CD4-positive, alpha-beta T cell treated with Interleukin-6 for 4 hours (primary cell): ENCODE results near the gene ACSBG1.

Source experiments
- DNase-seq: peaks from one replicate; pipeline ENCODE4 v3.0.0-alpha.2; 2020; ENCODE audit warnings: mixed read lengths

The ACSBG1 gene

DNA sequence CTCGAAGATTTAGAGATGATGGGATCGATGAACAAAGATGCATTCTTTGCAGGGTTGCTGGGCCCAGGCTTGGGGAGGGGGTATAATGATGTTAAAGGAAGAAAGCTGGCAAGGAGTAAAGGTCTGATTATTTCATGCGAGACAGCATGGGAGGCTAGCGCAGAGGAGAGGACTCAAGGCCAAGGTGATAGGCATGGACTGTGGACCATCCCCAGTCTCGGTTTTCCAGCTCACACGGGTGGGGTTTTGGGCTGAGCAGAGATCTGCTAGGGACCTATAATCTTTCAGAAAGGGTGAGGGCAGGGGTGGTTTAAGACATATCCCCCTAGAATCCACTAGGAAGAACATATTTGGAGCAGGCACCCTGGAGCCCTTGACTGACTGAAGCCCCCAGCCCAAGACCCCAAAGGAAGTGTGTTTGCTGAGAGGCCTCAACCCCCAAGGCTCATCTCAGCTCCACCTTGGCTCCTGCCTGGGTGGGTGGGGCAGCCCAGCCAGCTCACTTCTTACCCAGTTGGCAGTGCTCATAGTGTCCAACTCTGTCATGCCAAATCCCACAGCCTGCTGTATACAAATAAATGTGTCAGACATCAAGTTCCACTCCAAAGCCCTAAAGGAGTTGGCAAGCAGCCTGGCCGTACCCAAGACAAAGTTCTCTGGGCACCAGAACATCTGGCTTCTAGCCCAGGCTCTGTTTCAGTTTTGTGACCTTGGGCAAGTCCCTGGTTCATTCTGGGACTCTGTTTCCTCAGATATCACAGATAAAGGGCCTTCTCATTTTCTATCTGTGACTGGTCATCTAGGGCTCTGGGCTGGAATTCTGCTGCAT, 17.9 kb downstream of the ACSBG1 start:
- no peak for DNase-seq

DNA sequence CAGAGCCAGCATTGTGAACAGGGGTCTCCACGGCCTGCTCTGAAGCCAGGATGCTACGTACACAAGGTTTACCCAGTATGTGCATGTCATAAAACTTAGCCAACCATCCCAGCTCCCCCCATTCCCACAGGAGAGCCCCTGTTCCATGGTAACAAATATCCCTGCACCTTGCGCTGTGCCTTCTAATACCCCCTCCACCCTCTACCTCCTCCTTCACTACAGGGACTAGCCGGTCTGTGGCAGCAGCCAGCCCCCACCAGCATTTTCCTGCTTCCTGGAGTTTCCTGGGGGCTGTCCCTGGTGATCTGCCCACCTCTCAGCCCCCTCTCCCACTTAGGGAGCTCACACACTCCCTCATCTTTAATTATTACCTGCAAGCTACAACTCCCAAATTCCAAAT, 20.4 kb downstream of the ACSBG1 start:
- DNase-seq = no peak

DNA sequence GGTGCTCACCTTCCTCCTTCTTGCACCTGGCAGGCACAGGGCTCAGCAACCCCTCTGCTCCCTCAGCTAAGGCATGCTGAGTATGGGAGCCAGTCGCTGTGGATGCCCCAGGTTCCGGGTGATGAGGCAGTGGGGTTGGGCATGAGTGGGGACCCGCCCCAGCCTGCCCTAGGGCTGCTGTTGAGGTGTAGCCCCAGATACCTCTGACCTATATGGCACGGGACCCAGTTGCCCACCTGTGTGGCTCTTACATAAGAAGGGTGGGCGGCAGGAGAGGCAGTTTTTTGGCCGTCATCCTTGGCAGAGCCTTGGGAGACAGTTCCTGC, 21.0 kb downstream of the ACSBG1 start:
- DNase-seq = no peak

DNA sequence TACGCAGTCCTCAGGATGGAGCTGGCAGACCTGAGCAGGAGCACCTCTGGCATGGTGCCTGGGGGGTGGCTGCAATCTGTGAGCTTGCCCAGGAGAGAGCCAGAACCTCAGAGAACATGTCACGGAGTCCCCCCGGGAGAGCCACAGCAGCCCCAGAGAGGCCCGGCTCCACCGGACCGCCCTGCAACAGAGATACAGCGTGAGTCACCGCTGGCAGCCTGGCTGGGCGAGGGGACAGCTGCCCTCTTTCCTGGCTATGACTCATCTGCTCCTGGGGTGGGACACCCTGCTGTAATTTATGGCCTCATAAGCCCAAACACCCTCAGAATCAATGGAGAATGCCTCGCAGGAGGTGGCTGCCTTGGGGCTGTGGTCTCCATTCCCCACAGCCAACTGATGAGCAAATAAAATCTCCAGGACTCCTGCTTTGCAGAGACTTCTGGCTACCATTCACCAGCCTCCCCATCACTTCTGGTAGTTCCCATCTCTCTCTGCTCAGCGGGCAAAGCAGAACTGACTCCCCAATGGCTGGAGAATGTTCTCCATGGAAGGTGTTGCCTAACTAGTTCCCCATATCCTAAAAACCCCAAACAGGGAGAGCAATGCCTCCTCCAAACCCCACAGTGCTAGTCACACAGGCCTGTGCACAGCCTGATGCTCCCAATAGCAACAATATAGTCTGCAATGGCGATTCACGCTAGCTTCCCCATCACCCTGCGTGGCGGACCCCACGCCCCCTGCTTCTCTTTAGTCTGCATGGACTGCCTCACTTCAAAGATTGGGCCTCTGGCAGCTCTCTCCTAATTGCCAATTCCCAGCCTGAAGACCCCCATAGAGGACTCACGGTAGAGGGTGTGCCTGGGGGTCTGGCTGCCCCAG, 21.6 kb downstream of the ACSBG1 start:
- no peak for DNase-seq

DNA sequence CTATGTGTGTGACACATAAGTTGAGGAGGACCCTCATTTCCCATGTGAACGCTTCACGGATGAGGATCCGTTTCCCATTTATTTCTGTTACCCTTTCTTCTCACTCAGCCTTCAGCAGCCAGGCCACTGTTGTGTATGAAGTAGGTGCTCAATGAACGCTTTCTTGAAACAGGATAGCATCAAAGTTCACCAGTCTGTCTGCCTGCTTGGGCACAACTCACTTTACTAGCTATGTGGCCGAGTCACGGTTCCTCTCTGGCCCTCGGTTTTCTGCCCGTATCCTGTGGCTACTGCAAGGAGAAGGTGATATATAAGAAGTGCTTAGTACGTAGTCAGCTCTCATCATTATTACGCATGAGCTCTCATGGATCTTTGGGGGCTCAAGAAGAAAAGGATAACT, 22.4 kb downstream of the ACSBG1 start:
- no peak for DNase-seq

DNA sequence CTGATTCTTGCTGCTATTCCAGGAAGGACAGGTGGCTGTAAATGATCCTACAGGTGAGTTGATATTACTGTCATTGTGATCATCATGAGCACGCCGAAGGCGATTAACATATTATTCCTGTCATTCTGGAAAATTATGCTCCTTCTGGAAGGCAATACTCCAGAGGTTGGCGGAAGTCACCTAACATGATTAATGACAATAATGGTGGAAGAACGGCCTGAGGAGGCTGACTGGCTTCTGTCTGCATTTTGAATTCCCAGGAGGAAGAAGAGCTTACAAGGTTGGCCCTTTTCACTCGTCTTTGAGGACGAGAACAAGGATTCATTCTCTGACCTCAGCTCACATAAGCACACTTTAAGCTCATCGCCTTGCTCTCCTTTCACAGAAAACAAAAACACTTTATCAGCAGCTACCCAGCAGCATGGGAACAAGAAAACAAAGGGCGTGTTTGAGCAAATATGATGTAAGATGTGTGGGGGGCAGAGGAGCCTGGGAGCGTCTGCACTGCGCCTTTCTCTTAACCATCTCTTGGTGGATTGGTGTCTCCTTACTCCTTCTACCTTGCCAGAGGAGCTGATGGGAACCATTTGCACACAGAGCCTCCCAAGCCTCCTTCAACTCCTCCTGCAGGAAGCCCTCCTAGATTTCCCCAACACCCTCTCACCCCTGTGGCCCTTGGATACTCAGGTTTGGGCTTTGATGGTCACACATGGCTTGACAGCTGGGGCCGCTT, 23.0 kb downstream of the ACSBG1 start:
- DNase-seq = no peak

DNA sequence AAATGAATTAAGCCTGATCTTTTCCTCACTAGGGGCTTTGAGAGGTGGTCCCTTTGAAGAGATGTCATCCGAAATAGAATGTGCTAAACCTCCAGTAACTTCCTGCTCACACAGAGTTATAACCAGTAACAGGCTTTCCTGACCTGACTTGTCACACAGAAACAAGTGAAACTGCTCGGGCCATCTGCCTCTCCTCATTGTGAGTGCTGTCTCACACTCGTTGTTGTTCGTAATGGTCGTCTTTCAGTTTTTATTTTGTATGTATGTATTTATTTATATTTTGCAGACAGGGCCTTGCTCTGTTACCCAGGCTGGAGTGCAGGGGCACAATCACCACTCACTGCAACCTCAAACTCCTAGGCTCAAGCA, 24.0 kb downstream of the ACSBG1 start:
- no peak for DNase-seq

DNA sequence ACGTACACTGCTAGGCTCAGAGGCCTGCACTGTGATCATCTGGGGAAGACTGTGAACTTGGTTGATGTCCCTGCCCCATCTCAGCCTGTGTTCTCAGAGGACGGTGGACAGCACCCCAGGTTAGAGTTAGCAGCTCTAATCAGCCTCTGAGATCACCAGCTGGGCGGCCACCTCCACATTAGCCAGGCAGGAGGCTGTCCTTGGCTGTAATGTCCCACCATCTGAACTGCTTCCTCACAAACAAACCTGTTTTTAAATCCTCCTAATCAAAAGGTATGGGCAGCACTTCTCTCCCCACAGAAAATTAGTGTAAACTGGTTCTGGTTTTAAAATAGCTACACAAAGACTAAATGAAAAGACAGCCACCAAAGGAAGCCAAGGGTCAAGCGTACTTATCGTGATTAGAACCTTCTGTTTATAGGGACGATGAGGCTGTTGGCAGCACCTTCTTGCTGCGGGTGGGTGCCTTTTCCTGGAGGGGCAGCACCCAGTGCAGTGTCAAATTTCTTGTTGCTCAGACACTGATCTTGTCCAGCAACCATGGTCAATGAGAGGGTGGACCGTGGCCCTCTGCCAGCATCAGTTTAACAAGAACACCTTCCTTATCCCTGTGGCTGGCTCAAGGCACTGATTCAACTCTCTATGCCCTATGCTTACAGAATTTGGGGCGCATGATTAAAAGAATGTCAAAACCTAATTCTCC, 24.6 kb downstream of the ACSBG1 start:
- DNase-seq = no peak

DNA sequence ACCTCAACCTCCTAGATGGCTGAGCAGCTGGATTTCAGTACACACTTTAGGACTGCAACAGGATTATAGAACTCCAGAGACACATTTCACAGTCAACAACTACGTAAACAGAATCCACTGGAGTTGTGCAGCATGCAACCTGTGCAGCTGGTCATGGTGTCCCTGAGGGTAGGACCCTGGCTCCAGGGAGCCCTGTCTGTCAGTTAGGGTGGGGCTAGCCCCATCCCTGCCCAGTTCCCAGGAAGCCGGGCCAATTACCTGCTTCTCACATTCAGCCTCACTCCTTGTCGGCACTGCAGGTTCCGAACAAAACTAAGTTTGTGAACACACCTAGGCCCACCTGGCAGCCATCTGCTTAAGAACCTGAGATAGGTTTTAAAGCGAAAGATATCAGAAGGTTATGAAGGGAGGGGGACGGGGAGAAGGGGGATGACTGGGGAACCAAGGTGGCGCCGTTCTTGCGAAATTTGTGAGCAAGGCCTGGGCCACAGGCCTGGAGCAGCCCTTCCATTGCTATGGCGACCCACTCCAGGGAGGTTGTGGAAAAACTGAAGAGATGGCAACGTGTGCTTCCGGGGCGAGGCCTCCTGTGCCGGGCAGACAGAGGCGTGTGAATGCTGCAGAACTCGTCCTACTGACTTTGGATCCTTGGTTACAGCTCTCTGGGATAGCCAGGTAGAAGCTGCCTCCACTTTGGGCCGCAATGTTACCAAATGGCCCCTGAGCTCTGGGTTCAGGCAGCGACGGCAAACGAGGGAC, 25.3 kb downstream of the ACSBG1 start:
- no peak for DNase-seq

DNA sequence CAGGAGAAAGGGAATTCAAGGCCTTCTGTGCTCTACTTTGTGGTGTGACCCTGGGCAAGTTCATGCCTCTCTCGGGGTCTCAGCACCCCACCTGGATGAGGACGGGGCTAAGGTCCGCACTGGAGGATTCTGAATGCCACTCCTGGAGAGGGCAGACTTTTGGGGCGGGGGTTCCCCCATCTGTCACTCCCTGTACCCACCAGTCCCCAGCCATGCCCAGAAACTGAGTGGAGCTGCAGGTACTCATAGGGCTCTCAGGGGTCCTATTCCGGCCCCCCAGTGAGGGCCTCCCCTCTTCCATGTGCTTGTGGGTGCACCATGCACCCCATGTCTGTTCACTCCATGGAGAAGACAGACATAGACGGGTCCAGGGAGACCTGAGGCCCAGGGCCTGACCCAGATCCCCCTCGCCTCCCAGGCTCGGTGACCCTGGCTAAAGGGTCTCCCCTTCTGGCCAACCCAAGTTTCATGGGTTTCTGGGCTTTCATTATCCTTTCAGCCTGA, 26.0 kb downstream of the ACSBG1 start:
- DNase-seq = no peak

DNA sequence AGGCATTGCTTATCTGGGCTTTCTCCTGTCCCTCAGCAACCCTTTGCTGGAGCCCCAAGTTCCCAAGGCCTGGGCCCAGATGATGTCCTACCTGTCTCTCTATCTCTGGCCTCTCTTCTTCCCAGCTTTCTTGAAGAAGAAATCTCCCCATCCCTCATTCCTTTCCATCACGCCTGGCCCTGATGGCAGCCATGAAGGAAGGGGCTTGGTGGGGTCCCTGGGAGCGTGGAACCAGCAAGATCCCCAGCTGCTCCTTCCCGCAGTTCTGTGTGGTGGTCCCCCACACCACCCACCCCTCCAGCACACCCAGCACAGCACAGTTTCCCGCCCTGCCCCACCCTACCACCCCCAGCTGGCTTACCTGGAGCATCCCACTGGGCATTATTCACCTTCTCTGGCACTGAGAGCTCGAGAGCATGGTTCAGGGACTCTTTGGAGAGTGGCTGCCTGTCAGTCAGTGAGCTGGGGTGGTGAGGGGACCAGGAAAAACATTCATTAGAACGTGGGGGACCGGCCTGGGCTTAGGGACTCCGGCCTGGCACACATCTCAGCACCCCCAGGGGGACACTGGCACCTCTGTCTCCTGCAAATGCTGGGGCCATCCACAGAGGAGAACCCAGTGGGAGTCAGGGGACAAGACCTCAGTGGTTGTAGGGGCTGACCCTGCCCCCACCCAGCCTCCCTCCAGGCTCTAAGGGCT, 26.6 kb downstream of the ACSBG1 start:
- DNase-seq = no peak

DNA sequence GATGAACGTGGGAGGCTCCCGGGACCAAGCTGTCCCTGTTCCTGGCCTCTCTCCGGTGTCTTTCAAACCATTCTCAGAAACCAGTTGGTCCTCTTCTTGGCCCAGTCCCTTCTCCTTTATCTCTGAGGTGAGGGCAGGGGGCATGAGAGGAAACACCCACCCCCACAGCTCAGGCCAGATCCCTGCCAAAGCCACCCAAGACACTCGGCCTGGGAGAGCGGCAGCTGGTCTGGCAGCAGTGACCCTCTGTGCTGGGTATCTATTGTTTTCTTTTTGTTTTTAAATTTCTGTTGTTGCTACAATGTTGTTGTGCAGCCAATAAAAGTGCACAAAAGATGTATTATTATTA, 27.3 kb downstream of the ACSBG1 start:
- no peak for DNase-seq

DNA sequence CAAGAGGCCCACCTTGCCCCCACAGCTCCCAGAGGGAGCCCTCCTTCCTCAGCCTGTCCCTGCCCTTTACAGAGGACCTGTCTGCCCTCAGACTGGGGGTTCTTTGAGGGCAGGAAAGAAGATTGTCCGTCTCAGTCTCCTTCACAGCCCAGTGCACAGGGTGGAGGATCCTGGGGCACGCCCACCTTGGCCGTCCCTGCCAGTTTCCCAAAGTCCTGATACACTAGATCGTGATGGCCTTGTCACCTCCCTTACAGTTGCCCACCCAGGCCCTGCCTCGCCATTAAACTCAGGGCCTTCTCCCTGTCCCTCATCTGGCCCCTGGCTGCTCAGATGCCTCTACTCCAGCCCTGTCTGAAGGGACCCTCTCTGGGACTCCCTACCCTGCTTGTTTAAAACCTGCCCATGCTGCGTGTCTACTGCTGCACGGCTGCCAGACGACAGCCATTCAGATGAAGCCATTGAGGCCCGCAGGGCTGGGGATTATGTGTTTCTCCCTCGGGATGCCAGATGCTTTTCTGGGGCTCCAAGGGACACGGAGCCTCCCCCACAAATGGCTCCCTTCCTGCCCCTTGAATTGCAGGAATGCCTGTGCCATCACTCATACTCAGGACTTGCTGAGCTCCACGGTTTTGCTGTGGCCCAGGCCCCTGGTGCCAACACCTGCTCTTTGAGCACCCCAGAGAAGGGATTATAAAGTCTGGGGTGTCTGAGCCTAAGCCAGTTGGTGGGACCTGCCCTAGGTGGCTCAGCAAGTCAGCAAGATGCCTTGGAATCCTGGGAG, 27.8 kb downstream of the ACSBG1 start:
- DNase-seq = no peak

DNA sequence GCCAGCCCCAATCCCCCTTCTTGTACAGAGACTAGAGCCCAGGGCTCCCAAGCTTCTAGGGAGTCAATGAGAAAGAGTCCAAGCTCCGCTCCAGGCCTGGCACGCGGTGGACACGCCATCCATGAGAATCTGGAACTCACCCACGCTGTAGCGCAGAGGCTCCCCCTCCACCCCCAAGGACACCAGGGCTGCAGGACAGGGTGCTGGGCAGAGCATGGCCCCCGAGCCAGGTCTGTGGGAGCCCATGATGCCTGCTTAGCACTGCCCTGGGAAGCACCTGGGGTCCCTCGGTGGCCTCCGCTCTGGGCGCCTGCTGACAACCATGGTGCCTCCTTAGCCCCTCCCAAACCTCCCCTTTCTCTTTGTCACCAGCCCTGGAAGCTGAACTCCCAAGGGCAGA, 28.5 kb downstream of the ACSBG1 start:
- DNase-seq = no peak

DNA sequence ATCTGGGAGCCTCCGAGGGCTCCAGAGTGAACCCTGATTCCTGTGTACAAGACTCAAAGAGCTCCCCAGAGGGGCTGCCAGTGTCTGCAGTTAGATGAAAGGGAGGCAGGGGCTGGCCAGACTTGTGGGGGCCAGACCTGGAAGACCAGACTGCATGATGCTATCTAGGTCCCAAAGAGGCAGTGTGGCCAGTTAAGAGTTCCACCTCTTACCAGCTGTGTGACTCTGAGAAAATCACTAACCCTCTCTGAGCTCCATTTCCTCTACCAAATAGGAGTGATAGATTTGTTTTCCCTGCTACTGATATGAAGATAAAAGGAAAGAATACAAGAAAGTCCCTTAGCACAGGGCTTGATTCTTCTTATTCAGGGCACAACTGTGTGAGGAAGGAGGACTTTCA, 29.0 kb downstream of the ACSBG1 start:
- DNase-seq = no peak

DNA sequence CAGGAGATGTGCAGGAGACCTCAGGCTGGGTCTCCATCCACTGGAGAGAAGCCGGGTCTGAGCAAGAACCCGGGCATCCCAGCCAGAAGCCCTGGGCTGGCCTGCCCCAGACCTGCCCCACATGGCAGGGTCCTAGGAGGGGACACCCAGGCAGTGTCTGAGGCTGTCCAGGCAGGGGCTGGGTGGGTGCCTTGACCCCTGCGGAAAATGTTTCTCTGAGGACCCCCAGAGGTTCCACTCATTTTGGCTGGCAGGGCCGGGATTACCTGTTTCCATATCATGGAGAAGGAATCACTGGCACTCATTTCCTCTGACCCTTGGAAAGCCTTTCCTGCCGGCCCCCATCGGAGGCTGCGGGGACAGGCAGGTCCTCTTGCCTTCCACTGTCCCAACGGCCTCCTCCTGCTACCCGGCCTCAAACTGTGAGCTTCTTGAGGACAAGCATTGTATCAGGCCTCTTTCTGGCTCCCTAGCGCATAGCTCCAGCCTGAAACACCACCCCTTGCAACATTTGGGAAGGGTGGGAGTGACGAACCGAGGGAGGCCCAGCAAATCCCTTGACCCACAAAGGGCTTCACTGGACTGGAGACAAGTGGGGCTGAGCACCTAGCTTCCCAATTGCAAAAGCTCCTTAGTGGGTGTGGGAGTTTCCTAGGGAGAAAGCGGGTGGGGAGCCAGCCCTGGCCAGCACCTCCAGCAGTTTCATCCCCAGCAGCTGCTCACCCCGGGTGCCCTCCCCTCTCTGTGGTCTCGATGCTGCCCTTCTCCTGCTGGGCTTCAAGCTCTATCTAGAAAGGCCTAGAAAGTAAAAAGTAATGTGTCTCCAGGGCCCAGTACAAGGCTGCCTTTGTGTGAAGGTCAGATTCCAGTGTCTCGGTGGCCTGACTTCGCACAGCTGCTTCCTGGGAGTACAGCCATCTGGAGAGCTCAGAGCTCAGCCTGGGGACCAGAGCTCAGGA, 29.7 kb downstream of the ACSBG1 start:
- DNase-seq = no peak

DNA sequence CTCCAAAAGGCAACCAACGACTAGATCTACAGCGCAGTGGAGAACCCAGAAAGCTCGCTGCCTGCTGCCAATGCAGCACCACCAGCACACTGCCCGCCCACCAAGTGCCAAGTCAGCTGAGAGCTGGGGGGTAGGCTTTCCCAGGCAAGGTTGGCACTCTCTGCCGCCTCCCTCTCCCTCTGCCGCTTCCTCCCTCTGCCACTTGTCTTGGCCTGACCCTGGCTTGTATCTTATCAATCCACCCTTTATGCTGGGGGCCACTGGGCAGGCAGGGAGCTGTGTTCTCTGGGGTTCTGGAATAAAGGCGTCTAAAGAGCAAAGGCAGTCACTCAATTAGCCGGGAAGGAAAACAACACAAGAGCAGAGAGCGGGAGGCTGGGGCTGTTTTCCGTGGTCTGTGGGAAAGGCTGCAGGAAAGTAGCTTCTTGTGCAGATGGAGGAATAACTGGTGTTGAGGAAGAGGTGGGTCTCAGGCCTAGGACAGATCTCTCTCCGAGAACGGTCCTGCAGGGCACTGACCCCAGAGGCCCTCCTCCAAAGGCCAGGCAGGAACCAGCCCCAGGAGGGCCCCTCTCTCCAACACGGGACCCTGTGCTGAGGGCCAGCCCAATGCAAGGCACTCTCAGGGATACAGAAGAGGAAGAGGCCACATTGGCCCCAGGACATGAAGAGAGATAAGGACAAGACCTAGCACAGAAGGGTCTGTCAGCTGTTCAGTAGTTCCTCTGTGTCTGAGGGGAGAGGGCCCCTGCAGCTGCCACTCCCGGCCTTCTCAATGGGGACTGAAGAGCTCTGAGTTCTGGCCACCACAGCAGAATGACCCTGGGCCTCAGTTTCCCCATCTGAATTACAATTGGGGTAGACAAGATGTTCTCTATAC, 30.8 kb downstream of the ACSBG1 start:
- DNase-seq = no peak
